Endometrium (tissue), 2 donors: ENCODE measurements around the gene LEKR1.
A peak's percentile ranks its signal among the peaks of the same experiment; 100 is the strongest.

Experiments used
- FAIRE-seq: peaks from 2 replicates; lab custom pipeline; 2012; peaks lifted over from hg19 to GRCh38; lab: Jason Lieb, UNC
- donor health status: control.
- donor health status: control.

Gene LEKR1

DNA sequence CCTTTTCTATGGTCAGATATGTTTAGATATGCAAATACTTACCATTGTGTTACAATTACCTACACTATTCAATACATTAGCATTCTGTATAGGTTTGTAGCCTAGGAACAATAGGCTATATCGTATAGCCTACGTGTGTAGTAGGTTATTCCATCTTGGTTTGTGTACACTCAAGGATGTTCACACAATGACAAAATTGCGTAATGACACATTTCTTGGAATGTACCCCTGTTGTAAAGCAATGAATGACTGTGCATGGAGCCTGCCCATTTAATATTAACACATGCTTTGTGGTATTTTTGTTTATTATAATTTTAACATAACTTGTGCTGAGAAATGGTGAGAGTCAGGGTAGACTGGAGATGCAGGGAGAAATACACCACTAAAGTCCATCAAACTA, 154.9 kb downstream of the LEKR1 start:
- no peak for FAIRE-seq

DNA sequence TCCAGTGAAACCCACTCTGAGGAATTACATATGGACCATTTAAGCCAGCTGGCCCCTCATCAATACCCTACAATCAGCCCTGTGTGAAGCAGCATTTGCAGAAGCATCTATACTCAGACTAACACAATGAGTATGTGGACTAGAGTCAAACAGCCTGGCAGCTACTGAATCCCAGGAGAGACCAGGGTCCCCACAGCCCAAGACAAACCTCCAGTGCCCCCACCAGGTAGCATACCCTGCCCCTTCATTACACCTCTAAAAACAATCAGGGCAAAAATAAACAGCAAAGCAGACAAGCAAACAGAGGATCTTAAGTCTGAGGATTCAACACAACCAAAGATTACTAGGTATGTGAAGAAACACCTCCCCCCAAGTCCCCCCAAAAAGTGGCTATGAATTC, 157.4 kb downstream of the LEKR1 start:
- no peak for FAIRE-seq

DNA sequence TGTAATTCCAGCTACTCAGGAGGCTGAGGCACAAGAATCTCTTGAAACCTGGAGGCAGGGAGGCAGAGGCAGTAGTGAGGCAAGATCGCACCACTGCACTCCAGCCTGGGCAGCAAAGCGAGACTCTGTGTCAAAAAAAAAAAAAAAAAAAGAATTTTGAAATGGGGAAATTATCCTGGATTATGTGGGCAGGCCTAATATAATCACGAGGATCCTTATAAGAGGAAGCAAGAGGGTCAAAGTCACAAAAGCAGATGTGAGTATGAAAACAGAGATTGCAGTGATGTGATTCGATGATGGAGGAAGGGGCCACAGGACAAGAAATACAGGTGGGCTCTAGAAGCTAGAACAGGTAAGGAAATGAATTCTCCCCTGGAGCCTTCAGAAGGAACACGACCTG, 159.6 kb downstream of the LEKR1 start:
- FAIRE-seq, result no peak

DNA sequence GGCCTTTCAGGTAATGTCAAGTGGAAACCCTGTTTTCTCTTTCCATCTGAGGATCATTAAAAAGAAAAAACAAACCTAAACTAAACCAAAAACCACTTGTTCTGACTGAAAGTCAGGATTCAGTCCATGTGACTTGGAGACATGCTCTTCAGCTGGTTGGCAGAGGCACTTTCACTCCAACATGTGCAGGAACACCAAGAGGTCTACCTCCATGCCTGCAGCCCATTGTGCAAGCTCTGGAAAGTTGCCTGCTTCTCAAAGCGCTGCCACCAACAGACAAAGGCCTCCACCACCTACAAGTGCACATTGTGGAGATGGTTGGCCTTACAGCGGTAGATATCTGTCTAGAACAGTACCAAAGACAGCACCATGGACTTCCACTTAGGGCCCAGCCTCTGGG, 161.8 kb downstream of the LEKR1 start:
- FAIRE-seq, result no peak

DNA sequence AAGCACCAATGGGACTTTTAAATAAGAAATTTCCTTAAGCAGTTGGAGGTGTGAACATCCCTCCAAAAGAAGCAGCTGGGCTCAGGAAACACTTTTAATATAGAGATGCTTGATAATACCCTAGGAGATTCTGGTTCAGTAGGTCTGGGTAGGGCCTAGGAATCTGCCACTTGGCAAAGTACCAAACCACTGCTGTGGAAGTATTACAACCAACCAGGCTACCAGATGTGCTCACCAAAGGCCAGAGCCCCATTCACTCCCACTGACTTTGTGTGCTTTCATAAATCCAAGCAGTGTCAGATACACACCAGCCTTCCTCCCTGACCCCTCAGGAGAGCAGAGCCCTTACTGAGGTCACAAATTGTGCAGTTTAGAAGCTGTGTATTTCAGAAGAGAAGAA, 171.2 kb downstream of the LEKR1 start:
- FAIRE-seq, result no peak

DNA sequence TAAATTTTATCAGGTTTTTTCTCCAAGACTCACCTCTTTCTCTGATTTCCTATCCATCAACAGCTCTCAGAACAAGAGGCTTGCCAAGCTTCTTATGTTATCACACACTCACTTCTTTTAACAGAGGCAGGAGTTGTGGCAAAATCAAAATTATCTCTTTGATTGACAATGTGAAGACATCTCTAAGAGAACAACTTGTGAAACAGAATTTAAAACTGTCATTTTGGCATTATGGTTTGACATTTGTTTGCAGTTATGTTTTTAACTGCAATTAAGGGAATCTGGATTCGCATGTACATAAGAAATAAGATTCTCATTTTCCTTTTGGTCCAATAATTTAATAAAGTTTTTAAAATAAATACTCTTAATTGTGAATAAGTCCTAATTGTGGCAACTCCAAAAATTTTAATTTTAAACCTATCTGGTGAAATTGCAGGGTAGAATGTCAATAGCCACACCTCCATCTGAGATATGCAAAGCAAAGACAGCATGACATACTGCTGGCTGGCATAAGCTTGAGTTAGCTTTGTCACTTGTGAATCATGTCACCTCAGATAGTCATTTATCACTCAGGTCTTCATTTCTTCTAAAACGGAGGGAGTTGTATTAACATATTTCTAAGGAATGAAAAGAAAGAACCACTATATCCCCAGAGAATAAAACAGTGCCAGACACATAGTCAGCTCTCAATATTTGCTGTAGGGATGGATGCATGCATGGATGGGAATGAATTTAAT, 175.2 kb downstream of the LEKR1 start:
- FAIRE-seq, result no peak

DNA sequence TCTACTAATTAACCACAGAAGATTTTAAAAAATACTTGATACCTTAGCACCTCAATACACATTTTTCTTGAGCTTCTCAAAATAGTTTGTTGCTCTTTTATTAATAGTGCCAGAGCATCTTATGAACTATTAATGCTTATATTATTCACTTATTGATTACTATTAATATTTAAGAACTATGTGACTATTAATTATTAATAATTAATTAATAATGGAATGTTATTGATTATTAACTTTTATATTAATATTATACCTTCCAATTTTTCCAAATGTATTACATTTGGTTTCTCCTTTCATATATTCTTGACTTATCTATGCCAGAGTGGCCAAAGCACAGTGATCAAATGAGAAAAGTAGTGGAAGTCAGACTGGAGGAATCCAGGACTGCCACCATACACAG, 195.5 kb downstream of the LEKR1 start:
- FAIRE-seq, result peak; percentile 23

DNA sequence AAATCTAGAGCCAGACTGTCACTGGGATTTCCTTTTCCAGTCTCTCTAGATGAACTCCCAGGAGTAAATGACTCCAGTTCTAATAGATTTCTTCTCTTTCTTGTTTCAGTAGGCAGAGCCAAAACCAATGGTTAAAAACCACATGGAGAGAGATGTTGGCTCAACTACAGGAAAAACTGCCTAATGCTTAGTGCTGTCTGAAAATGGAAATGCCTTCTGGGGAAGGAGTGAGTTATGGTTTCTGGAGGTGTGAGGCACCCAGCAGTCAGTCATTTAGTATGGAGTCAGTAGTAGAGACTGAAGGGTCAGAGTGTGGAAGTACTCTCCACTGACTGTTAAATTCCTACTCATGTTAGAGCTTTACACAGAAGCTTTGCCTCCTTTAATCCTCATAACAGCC, 197.1 kb downstream of the LEKR1 start:
- no peak for FAIRE-seq

DNA sequence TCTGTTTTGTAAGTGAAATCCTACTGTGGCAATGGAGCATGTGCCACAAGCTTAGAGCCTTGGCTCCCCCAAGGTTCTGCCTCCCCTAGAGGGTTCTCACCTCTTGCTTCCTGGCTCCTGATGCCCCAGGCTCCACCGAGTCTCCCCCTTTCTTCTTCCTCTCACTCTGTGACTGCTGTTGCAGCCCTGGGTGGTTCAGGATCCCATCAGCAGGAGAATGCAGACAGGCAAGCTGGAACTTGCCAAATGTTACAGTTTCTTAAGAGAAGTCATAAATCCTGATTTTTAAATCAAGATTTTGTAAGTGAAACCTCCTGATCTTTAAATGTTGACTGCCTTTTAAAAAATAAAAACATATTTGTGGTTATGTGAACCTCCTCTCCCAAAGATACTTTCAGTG, 199.9 kb downstream of the LEKR1 start:
- no peak for FAIRE-seq

DNA sequence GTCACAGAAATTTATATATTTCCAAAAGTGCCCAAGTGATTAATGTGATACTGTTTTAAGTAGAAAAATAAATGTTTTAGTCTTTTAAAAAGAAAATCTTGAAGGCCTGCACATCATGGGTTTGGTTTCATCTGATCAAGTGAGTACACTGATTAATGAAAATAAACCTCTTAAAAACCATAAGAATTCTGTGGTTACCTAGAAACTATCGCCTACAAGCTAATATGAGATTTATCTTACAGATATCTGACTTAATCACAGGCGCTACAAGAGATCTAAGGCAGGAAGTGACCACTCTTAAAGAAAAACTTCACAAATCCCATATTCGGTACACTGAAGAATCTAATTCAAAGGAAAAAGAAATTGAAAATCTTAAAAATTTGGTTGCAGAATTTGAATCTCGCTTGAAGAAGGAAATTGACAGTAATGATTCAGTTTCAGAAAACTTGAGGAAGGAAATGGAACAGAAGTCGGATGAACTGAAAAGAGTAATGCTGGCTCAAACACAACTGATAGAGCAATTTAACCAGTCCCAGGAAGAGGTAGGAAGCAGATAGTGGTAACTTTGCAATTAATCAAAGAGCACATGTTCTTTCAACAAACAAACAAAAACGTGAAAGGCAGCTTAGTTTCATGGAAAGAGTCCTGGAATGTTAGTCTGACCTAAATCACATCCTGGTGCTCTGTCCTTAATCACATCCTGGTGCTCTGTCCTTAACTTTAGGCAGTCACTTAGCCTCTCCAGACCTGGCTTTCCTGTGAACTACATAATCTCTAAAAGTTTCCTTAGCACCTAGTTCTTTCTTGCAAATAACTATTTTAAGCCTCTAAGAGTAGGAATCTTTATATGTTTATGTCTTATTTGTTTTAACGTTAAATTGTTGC, 201.9 kb downstream of the LEKR1 start:
- FAIRE-seq, result no peak

DNA sequence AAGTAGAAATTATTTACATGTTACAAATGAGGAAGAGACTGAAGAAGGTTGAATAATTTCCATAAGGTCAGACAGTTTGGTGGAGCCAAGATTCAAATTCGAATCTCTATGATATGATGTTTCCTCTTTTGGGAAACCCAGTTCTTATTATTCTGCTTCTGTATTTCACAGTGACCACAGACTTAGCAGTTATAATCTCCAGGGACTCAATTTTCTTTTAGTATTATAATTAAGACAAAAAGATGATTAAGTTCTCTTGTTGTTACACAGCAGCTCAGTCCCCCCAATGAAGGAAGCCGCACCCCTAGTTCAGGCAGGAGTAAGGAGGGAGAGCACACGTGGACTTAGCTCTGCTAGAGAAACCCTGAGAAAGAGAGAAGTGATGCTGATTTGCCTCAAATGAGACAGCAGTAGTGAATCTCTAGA, 203.2 kb downstream of the LEKR1 start:
- FAIRE-seq, result no peak

DNA sequence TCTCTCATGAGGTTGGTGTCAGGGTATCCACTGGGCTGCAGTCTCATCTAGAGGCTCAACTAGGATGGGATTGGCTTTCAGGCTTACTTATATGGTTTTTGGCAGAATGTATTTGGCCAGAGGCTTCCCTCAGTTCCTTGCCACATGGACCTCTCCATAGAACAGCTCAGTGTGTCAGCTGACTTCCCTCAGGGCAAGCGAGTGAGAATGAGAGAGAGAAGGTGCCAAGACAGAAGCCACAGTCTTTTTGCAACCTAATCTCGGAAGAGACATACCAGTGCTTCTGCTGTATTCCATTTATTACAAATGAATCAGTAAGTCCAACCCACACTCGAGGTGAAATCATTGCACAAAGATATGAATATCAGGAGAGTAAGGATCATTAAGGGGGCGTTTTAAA, 204.6 kb downstream of the LEKR1 start:
- no peak for FAIRE-seq

DNA sequence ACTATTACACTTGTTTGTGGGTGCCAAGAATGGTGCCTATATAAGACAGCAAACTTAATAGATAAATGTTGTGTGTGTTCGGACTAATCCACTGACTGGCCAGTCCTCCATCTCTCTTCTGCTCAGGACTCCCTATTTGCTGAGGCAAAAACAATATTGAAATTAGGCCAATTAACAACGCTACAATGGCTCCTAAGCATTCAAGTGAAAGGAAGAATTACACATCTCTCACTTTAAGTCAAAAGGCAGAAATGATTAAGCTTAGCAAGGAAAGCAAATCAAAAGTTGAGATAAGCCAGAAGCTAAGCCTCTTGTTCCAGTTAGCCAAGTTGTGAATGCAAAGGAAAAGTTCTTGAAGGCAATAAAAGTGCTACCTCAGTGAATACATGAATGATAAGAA, 206.8 kb downstream of the LEKR1 start:
- FAIRE-seq, result no peak

DNA sequence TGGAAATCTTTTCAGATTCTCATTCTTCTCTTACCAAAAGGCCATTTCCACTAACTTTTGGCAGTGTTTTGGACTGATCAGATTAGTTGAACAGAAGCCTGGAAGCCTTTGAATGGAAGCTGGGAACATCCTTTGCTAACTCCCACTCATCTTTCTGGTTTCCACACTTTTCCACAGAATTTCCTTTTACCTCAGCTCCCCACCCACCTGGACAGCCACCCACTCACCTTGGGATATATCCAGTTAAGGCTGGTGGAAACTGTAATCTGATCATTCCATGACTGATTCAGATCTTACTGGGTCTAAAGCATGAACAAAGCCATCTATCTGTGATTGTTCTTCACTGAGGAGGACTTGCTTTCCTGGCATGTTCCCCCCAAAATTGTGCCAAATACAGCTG, 214.3 kb downstream of the LEKR1 start:
- FAIRE-seq, result no peak

DNA sequence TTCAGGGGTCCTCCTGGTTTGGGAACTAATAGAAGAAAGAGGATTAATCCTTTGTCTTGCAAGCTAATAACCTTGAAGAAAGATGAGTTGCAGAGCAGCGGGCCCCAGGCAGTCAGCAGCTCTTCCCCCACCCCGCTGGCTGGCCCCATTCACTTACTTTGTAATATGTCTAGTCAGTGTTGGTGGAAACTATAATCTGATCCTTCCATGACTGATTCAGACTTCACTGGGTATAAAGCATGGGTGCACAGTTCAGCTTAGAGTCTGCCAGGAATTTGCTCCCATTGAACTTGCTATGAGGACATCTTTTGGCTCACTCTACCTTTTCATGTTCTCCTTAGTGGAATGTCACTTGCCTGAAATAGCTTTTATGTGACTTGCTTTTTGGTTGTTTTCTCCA, 216.1 kb downstream of the LEKR1 start:
- no peak for FAIRE-seq

DNA sequence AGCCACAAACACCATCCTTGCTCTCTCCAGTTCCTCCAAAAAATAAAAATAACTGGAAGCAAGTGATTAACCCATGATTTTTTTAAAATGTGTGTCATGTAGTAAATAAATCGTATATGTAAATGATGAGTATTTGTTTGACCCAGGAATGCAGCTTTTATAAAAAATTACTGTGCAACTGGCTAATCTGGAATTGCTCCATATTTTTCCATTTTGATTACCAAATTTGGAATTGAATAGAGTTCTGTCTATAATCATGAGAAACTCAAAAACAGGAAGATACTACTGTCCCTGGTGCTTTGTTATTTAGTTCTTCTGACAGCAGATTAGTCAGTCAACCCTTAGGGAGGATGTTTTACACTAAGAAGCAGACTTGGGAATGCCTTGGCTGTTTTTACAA, 217.6 kb downstream of the LEKR1 start:
- FAIRE-seq, result no peak

DNA sequence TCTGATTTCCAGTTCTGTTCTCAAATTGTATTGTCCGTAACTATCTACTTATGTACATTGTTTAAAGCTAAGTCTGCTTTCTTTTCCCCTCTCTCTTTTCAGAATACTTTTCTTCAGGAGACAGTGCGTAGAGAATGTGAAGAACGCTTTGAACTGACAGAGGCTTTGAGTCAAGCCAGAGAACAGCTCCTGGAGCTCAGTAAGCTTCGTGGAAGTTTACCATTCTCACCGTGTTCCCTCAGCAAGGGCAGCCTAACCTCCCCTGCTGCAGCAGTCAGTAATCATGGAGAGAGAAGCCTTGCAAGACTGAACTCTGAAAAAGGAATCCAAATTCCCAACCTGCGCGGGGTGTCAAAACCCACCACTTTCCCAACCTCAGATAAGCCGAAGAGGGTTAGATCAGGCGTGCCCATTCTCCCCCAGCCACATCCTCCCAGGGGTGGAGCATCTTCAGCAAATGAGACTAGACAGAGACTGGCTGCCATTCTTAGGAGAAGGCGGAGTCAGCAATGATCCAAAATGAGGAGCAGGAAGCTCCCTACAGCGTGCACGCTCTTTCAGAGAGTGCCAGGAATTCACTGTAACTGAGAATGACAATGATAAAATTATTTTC, 219.2 kb downstream of the LEKR1 start:
- no peak for FAIRE-seq

DNA sequence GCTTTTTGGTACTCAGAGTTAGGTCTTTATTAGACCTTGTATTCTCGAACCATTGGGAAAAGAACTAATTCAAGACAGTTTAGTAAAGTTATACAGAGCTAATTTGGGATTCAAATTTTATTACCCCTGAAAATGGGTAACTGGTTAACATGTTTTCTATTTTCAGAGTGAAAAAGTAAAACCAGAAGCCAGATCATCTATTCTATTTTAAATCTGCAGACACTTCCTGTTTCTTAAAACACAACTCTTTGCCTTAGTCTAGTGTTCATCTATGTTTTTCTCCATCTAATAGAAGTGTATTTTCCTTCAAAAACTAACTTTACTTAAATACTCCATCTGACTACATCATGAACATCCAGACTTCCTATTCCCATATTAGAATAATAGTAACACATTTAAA, 220.4 kb downstream of the LEKR1 start:
- FAIRE-seq, result no peak

DNA sequence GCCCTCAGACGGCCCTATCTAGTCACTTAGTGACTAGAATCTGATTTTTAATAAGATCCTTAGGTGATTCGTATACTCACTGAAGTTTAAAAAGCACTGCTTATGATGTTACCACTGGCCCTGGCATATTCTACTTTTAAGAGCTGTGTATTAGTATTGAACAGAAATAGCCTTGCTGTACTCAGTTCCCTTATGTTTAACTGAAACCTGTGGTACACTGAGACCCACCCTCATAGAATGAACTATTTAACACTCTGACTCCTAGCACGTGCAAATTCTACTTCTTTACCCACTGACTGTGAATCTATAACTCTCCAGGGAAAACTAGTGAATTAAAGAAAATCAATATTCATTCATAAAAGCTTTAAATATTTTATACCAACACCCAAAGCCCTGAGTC, 224.9 kb downstream of the LEKR1 start:
- no peak for FAIRE-seq

DNA sequence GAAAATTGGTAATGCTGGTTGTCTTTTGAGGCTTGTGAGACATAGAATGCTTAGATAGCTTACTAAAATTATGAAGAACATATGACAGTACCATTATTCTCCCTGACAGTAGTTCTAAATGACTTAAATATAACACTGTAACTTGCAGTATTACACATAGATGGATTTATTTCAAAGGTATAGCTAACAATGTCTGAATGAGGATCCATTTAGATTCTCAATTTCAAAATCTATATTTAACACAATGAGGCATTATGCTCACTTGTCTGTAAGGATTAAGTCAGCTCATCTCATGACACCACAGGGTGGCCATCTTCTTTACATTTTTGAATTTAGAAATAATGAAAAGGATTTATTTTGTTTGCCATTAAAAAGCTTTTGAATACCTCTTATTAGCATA, 225.4 kb downstream of the LEKR1 start:
- FAIRE-seq, result no peak

DNA sequence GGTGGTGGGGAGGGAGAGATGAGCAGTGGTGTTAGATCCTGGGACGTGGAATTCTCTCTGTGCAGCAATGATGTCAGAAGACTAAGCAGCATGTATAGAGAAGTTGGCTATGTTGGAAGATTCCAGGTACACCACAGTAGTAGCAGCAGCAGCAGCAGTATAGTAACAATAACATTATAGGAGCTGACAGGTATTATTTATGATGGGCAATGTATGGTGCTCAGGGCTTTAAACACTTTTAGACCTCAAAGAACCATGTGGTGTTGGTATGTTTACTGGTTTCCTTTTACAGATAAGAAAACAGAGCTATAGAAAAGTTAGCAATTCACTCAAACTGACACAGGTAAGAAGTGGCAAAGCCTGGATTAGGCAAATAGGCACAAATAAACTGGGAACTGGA, 229.9 kb downstream of the LEKR1 start:
- FAIRE-seq, result no peak

DNA sequence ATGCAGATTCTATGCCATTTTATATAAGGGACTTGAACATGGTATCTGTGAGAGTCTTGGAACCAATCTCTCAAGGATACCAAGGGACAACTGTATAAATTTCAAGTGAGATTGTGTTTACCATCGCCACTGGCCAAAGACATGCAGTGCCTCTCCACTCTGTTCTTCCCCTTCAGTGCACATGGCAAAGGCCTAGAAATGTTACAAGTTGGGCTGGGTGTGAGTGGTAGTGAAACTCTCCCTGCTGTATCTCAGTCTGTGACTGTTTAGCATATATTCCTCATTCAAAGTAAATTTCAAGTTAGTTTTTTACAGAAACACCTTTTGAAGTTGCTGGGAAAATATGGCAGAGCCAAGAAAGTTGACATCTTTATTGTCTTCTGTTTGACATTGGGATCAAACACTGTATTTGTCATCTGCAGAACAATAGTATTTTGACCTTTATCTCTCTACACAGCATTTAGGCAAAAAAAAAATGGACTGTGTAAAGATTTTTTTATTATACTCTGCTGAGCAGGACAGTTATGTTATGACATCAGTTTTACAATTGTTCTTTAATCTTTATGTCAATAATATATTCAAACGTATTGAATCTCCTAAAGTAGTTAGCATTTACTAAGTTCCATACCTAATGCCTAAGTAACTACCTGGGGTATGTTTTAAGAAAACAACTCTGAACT, 232.4 kb downstream of the LEKR1 start:
- no peak for FAIRE-seq

DNA sequence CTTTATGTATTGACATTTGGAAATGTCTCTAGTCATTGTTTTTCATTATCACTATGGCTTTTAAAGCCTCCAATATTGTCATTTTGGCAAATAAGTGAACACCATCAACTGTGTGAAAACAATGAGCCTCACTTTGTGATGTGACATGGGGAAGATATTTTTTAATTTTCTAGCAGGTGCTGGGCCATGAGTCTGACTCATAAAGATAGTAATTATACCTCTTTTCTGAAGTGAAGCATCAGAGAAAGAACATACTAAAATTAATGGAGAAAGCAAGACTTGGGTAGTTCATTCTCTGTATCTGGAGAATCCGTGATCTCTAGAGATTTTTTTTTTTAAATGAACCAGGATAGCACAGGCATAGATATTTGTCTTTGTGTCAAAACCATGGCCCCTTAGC, 233.0 kb downstream of the LEKR1 start:
- FAIRE-seq, result no peak
